Fibroblast of upper back skin (primary cell): Measurements from ENCODE around the gene LONRF2.
"Not testable (repeated sequence)": the region's sequence is repeated elsewhere in the genome, so short reads cannot be mapped to it uniquely, and the experiment has no call there.

ENCODE experiments used
- DNase-seq: peaks from one replicate; pipeline ENCODE4 v3.0.0-alpha.2; 2013

Gene LONRF2

DNA sequence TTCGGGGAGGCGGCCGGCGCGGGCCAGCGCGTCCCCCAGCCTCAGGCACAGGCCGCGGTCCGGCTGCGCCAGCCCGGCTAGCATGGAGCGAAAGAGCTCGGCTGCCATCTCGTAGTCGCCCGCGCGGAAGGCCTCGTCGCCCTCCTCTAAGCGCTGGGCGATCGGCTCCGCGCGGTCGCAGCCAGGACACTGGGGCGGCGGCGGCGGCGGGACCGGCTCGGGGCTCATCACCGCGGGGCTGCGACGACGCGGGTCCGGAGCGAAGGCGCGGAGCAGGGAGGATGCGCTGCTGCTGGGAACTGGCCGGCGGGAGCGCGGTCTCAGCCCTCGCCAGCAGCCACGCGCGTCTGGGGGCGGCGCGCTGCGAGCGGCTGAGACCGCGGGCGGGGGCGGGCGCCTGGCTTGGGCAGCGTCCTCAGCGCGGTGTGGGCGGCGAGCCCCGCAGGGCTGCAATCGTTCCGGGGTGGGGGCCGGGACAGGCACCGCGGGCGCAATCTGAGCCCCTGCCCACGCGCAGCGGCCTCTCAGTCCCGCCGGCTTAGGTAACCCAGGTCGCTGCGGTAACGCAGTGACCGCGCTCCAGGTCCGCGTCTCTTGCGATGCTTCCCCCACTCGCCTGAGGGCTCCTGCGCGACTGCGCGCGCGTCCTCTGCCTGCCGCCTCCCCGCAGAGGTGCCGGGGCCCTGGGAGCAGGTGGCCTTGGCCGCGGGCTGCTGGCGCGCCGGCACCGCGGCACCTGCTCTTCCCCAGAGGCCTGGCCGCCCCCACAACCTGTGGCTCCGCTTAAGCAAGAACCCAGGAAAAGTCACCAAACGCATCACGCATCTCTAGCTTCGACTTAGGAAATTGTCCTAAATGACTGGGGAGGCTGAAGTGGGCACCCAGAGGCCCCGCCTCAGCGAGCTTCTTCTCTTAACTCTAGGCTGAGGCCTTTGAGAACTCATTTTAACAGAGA lies at the start of gene LONRF2:
Gene LONRF2 (minus strand): TSS at position 636 of the 955 bp plus-strand sequence. CDS start 408 bp downstream, at position 228.
- DNase-seq, result no peak

DNA sequence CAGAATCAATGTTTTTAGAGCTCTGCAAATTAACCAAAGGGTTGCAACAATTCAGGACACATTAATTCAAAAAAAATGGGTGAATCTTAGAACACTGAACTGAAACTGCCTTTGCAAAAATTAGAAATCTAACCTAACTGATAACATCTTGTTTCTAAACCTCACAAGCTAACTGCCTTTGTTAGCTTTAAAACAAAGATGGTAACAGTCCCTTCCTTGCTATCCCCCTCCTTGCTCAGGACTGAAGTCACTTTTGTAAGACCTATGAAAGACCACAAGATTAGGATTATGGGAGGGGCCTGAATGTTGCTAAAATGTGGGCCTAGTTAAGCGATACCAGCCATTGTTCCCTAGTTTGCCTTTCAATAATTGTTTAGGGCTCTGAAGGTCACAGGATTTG lies 44.9 kb upstream of the LONRF2 start:
- DNase-seq, result no peak

DNA sequence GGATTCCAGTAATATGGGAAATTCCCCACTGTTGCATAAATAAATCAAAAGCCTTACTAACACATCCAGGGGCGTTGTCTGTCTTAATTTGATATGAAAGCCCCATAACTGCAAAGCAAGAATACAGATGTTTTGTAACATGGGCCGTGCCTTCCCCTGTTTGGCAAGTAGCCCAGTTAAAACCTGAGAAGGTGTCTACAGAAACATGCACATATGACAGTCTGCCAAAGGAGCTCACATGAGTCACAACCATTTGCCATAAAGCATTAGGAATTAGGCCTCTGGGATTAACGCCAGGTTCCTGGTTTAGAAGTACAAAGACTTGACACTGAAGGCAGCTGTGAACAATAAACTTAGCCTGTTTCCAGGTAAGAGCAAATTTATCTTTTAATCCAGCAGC lies 43.1 kb upstream of the LONRF2 start:
- DNase-seq, result peak; percentile 92

DNA sequence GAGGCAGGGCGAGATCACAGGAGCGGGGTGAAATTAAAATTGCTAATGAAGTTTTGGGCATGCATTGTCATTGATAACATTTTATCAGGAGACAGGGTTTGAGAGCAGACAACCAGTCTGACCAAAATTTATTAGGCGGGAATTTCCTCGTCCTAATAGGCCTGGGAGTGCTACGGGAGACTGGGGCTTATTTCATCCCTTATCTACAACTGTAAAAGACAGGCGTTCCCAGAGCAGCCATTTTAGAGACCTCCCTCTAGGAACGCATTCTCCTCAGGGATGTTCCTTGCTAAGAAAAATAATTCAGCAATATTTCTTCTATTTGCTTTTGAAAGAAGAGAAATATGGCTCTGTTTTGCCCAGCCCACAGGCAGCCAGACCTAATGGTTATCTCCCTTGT lies 40.0 kb upstream of the LONRF2 start:
- DNase-seq, result not testable (repeated sequence)

DNA sequence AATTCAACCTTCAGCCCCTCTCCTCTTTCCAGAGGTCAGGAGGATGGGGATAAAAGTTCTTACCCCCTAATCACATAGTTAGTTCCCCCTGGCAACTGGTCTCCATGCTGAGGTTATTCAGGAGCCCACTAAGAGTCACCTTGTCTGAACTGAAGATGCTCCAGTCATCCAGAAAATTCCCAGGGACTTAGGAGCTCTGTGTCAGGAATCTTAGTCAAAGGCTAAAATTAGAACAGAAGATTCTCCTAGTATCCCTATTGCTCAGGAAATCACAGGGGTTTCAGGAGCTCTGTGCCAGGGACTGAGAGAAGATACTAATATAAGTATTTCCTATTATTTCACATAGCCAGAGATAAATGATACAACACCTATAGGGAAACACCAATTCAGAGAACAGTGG lies 37.3 kb upstream of the LONRF2 start:
- DNase-seq, result no peak

DNA sequence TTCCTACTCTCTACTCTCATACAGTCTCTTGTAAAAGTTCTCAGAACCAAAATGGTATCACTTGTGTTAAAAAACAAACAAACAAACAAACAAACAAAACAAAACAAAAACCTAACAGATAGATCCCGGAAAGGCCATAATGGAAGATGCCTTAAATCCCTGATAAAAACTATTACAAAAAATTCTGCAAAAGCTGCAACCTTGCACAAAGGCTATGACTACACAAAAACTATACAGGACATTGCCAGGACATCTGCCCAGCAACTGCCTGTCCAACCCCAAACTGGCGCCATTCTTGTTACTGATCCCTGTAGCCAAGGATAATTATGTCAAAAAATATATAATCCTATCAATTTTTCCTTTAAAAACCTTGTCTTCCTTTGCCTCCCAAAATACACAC lies 36.3 kb upstream of the LONRF2 start:
- no peak for DNase-seq

DNA sequence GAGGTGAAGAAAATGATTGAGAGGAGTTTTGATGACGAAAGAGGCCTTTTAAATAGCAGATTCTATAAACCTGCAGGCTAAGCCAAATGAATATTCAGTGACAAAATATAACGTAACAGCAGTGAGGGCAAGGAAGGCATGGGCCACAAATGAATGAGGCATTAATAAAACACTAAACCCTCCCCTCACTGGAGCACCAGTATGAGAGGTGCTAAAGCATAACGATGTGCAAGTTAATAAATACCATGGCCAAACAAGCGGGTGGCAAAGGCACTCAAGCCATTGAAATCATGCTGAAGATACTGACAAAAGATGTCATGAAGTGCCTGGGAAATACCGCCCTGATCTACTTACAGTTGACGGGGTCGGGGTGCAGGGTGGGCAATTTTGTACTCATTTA lies 30.2 kb upstream of the LONRF2 start:
- no peak for DNase-seq

DNA sequence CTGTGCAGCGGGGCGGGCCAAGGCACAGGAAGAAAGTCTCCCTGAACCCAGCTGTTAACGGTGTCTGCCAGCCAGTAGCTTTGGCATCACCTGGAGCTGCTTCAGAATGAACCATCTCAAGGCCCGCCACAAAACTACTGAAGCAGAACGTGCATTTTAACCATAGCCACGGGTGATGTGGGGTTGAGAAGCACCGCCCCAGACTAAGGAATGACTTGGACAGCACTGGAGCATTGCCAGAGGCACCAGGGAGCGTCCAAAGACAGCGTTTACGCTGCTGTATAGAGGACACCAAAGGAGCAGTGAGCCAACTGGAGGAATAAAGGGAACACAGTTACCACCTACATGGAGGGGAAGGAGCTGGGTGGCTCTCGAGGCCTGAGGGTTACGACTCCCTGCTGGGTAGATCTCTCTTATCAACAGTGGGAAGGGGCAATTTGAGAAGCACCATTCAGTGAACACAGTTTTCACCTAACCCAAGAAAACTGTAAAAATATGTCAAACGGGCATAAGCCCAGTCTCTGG lies 28.4 kb upstream of the LONRF2 start:
- no peak for DNase-seq

DNA sequence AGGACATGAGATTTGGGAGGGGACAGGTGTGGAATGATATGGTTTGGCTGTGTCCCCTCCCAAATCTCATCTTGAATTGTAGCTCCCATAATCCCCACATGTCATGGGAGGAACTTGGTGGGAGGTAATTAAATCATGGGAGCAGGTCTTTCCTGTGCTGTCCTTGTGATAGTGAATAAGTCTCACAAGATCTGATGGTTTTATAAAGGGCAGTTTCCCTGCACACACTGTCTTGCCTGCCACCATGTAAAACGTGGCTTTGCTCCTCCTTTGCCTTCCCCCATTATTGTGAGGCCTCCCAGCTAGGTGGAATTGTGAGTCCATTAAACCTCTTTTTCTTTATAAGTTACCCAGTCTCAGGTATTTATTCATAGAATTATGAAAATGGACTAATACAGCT lies 22.8 kb upstream of the LONRF2 start:
- DNase-seq, result not testable (repeated sequence)

DNA sequence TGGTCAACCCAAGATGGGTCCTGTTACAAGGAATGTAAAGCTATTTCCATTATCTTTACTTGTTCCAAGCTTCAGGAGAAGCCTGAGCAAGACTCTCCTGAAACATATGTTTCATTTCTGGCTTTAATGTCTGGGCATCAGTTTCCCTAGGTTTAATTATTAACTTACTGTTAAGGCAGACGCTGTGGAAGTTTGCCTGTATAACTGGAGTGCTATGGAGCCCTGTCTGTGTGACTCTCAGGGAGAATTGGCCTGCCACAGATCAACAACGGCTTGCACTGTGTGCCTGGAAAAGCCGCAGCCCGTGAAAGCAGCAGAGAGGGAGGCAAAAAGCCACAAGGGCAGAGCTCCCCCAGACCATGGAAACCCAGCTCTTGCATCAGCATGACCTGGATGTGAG lies 22.1 kb upstream of the LONRF2 start:
- DNase-seq, result no peak

DNA sequence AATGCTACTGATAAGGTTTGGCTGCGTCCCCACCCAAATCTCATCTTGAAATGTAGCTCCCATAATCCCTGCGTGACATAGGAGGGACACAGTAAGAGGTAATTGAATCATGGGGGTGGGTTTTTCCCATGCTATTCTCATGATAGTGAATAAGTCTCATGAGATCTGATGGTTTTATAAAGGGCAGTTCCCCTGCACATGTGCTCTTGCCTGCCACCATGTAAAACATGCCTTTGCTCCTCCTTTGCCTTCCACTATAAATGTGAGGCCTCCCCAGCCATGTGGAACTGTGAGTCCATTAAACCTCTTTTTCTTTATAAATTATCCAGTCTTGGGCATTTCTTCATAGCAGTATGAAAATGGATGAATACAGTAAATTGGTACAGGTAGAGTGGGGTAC lies 20.2 kb upstream of the LONRF2 start:
- not testable (repeated sequence) for DNase-seq

DNA sequence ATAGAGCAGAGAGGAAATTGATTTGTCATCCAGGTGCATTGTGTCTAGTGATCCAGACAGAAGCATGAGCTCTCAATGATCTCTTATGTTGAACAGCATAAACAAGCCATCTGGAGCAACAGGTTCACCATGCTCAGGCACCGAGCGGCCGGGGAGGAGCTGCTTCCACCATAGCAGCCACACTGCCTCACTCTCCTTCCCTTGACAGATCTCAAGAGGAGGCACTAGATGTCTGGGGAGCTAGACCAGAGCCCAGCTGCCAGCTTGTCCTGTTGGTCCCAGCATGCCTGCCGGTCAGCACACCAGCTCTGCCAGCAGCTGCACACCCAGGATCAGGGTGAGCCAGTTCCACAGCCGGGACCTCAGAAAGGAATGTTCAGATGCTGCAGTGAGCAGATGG lies 17.5 kb upstream of the LONRF2 start:
- no peak for DNase-seq

DNA sequence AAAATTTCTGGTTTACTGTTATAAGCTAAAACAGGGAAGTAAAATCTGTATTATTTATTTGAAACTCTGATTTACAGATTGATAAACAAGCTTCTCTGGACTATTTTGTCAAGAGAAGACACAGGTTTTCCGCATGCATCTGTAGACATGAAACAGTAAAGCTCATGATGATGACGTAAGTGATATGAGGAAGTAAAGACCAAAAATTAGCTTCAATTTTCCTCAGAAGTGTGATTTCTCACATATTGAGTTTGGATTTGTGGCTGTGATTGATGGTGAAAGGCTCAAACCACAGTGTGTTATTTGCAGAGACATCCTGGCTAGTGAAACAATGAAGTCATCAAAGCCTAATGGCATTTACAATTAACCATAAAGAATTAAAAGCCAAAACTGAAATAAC lies 12.6 kb upstream of the LONRF2 start:
- no peak for DNase-seq

DNA sequence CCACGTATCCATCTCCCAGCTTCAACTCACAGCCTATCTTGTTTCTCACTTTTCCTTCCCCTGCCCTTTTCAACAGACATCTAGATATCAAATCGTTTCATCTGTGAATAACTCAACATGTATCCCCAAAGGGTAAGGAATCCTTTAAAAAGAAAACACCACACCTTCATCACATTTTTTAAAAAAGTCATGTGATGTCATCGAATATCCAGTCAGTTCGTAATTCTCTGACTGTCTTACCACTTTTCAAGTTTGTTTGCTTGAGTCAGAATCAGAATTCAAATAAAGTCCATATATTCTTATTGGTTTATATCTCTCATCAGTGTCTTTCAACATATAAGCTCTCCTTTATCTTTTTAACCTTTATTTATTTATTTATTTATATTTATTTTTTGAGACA lies 5.4 kb upstream of the LONRF2 start:
- DNase-seq, result no peak

DNA sequence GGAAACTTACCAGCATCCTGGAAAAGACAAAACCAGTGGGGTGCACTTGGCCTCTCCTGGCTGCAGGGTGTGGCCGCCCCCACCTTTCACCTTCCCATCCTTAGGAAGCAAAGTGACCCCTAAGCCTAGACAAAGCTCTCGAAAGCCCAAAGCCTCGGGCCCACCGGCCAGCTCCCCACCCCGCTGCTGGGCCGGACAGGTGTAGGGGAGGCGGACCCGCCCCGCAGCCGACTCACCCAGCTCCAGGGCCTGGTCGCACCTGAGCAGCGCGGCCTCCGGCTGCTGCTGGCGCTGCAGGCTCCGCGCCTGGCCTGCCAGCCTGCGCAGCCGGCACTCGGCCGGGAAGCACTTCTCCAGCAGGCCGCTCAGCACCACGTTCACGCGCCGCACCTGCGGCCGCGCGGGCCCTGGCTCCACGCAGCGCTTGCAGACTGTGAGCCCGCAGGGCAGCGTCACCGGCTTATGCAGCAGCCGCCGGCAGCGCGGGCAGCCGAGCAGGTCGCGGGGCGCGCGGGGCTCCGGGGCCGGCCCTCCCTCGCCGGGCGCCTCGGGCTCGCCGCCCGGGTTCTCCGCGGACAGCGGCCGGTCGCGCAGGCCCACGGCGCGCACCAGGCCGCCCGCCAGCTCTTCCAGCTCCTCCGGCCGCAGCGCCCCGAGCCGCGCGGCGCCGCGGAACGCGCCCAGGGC lies 979 bp downstream of the LONRF2 start:
- DNase-seq, result no peak

DNA sequence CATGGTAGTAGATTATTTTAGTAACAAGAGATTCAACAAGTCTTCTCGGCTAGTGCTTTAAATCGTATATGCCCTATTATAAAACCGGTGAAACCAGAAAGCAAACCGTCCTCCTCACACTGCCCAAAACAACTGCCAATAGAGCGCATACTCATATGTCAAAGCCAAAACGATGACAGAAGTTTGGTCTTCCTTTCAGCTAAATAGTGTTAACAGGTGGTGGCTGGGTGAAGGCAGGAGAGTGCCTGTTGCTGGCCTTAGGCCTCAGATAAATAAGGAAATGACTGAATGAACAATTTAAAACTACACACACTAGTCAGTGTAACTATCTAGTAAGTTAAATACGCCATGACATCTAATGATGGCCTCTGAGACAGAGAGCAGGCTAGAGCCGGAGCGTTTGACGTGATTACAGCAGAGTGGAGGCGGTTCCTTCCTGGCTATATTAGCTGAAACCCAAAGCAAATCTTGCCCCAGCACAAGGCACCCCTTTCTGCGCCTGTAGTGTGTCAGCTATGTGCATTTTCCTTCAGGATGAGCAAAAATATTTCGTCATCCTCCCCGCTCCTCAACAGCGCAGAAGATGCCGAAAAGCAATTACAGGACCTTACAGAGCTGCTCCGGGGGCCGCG lies 1.6 kb downstream of the LONRF2 start:
- DNase-seq, result no peak

DNA sequence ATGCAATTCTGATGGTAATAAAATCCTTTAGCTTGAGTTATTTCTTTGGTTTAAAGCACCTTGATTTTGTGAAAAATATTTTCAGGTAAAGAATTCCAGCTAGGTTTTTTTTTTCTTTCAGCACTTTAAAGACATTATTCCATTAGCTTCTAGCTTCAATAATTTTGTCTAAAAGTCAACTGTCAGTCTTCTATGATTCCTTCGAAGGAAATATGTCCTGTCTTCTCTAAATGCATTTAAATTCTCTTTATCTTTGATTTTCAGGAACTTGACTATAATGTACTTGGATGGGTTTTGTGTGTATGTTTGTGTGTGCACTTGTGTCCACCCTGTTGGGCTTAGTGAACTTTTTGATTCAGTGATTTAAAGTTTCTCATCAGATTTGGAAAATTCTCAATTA lies 4.7 kb downstream of the LONRF2 start:
- no peak for DNase-seq

DNA sequence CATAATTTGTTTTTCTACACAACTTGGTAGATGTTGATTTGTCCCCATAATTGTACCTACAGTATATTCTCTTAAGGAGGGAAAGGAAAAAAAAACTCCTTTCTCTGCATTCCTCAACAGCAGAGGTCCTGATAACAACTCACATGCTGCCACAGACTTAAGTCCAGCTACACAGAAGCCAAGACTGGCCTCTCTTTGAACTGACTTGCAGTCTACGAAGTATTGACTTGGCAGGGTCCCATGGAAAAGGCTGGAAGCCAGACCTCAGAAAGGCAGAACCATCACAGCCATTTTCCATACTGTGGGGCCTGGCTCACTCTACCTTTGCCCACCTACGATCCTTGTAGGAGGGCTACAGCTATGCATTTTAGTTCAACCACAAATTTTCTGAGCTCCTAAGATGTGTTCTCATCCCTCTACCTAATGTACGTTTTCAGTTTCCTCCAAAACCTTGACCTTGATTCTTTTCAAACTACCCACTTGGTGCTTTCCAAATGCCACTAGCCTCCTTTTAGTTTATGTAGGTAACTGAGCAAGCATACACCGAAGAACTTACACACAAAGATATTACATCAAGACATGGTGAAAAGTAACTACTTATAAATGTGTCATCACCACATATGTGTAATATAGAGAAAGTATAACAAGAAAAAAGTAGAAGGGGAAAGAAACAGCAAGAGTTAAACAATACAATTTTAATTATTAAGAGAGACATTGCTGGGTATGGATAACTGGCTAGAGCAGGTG lies 12.2 kb downstream of the LONRF2 start:
- no peak for DNase-seq

DNA sequence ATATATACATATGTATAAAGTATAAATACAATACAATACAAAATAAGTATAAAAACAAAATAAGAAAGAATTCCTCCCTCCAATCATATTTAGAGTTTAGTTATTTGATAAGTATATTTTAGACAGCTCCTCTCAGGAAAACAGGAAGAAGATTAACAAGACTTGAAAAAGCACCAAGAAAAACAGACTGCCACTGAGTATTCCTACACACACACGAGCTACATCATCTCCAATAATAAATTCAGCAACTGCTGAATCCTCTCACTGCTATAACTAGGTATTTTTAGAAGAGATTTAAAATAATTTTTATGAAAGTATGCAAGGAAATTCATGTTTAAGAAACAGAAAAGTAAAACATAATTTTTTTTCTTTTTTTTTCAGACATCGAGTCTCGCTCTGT lies 13.0 kb downstream of the LONRF2 start:
- no peak for DNase-seq

DNA sequence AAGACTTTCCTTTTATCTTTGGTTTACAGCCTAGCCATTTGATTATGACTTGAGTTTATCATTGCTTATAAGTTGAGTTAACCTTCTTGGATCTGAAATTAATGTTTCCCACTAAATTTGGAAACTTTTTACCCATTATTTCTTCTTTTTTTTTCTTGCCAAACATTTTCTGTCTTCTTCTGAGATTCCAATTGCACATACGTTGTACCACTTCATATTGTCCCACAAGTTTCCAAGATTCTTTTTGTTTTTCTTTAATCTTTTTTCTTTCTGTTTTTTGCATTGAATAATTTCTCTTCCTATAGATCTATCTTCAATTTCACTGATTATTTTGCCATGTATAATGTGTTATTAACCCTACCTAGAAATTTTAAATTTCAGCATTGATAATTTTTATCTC lies 18.6 kb downstream of the LONRF2 start:
- DNase-seq, result no peak

DNA sequence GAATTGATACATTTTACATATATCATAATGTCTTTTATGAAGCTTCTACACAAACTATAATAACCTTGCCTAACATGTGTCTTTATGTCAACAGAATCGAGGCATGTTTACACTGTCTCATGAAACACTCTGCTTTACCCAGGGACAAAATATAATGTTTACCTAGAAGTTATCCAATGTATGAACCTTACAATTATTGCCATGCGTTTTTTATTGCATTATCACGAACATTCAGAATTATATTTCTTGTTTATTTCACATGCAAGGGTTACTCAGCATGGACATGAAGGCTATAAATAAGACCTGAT lies 19.8 kb downstream of the LONRF2 start:
- DNase-seq, result no peak

DNA sequence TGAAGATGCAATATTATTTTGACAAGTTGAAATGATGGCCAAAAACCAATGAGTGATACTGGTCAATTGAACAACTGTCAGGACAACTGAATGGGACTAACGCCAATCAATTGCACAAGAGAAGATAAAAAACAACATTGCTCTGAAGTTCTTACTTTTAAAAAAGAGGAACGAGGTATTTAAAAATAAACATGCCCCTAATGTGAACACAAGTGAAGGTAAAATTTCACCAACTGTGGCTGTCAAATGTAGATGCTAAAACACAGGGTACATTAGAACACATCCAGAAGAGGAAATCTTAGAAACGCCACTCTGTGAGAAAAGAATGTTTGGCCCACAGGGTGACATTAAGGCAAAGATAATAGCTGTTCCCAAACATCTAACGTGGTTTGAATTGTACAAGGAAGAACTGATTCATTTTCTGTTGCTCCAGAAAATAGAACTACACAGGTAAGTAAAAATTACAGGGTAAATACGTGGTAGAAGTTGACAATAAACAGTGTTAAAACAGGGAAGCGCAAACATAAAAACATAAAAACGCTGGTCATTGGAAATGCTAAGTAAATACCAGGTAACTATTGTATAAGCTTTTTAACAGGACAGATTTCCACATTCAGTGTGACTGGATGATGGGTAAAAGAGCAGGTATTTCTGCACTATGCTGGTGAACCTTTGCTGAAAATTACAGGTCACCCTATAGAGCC lies 20.3 kb downstream of the LONRF2 start:
- no peak for DNase-seq
